ENCODE data around the gene RABGEF1.
"Not testable (repeated sequence)": the region's sequence is repeated elsewhere in the genome, so short reads cannot be mapped to it uniquely, and the experiment has no call there.

RABGEF1 gene

DNA sequence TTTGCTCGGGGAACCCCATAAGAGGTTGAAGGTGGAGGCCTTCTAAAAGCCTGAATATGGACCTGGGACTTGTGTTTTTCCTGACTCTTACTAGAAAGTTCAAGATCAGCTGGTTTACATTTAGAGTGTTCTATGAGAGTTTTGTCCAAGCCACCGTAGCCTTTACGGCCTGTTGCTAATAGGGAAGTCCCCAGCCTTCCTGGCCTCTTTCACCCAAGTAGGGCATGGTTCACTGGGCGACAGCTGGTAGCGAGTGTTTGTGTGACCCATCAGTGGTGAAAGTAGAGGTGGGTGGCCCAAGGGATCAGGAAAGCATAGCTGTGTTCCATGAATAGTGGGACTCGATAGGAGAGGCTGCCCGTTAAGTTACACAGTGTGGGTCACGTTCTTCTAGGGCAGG is 60.1 kb downstream of the RABGEF1 start:
- no peak for DNase-seq (ENCODE audit: extremely low spot score)
- no peak for TF ChIP-seq BHLHE40 (IDR thresholded peaks at IDR 0.05; ENCODE audit: borderline replicate concordance)
- no peak for TF ChIP-seq TARDBP (IDR thresholded peaks at IDR 0.05)
- no peak for TF ChIP-seq LEF1 (IDR thresholded peaks at IDR 0.05; ENCODE audit: borderline replicate concordance)
- TF ChIP-seq FOXK2 (IDR thresholded peaks at IDR 0.05): no peak
- TF ChIP-seq FOXA1 (IDR thresholded peaks at IDR 0.05): no peak
- no peak for TF ChIP-seq SUZ12 (IDR thresholded peaks at IDR 0.05)
- no peak for TF ChIP-seq NFRKB (IDR thresholded peaks at IDR 0.05)
- no peak for TF ChIP-seq FOXM1 (IDR thresholded peaks at IDR 0.05; ENCODE audit: borderline replicate concordance)
- TF ChIP-seq CTBP1 (IDR thresholded peaks at IDR 0.05; ENCODE audit: borderline replicate concordance): no peak
- no peak for TF ChIP-seq L3MBTL2 (conservative IDR thresholded peaks at IDR 0.05)
- no peak for TF ChIP-seq HDGF (IDR thresholded peaks at IDR 0.05; ENCODE audit: borderline replicate concordance)
- no peak for TF ChIP-seq ARNT (IDR thresholded peaks at IDR 0.05)
- no peak for TF ChIP-seq ZNF384 (IDR thresholded peaks at IDR 0.05)
- TF ChIP-seq PKNOX1 (IDR thresholded peaks at IDR 0.05): no peak
- TF ChIP-seq ELF4 (IDR thresholded peaks at IDR 0.05): no peak
- no peak for TF ChIP-seq SP1 (IDR thresholded peaks at IDR 0.05)
- POLR2A ChIA-PET: no interaction called here
- CTCF ChIA-PET: interaction anchor here (0.7 kb wide), 1 partner anchor 241 kb away, joined by 4 read pairs; no protein-coding TSS in a partner anchor

DNA sequence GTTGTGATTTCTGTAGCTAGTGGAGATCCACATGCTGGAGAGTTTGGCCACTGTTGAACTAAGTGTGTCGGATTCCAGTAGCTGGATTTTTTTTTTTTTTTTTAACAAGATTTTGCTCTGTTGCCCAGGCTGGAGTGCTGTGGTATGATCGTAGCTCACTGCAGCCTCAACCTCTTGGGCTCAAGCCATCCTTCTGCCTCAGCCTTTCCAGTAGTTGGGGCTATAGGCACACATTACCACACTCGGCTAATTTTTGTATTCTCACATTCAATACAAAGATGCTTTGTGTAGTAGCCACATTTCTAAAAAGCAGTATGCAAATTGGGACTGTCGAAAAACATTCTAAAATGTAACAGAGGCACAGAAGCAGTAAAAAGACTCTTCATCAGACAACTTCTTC is 63.5 kb downstream of the RABGEF1 start:
- TF ChIP-seq ARNT (IDR thresholded peaks at IDR 0.05): no peak
- TF ChIP-seq HDGF (IDR thresholded peaks at IDR 0.05; ENCODE audit: borderline replicate concordance): no peak
- TF ChIP-seq ZNF384 (IDR thresholded peaks at IDR 0.05): no peak
- no peak for TF ChIP-seq FOXM1 (IDR thresholded peaks at IDR 0.05; ENCODE audit: borderline replicate concordance)
- no peak for TF ChIP-seq PKNOX1 (IDR thresholded peaks at IDR 0.05)
- TF ChIP-seq TARDBP (IDR thresholded peaks at IDR 0.05): no peak
- TF ChIP-seq NFRKB (IDR thresholded peaks at IDR 0.05): no peak
- TF ChIP-seq SUZ12 (IDR thresholded peaks at IDR 0.05): no peak
- TF ChIP-seq L3MBTL2 (conservative IDR thresholded peaks at IDR 0.05): no peak
- no peak for TF ChIP-seq FOXA1 (IDR thresholded peaks at IDR 0.05)
- POLR2A ChIA-PET: no interaction called here
- CTCF ChIA-PET: no interaction called here
- no peak for DNase-seq (ENCODE audit: extremely low spot score)

- POLR2A ChIA-PET: no interaction called here
- CTCF ChIA-PET: no interaction called here
- TF ChIP-seq NFRKB (IDR thresholded peaks at IDR 0.05) (no peak), PKNOX1 (IDR thresholded peaks at IDR 0.05) (no peak), ARNT (IDR thresholded peaks at IDR 0.05) (no peak), SP1 (IDR thresholded peaks at IDR 0.05) (no peak), ZNF384 (IDR thresholded peaks at IDR 0.05) (no peak), CTBP1 (IDR thresholded peaks at IDR 0.05; ENCODE audit: borderline replicate concordance) (no peak)
- DNase-seq (ENCODE audit: extremely low spot score): no peak
Observed at GRCh38 chr7:66807736-66808135, 67.2 kb downstream of the RABGEF1 start.

DNA sequence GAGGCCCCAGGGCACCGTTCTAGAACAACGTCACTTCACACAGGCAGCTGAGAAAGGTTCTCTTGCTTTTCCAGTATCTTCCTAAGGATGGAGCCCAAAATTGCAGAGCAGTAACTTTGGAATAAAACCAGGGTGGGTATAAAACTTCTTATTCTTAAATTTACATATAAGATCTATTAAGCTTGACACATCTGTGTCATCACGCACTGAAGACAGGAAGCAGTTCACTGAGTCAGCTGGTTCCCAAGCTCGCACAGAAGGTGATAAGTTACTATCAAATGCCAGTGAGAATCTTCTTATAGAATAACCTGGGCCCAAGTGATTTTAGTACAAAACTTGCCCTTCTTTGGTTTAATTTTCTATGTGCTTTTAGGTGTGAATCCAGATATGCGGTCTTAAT is 70.2 kb downstream of the RABGEF1 start:
- ChIA-PET POLR2A (interaction anchor here (2.6 kb wide), 1 partner anchor 34 kb away, joined by 11 read pairs; no protein-coding TSS in a partner anchor), CTCF (no interaction called here)
- TF ChIP-seq HDGF (IDR thresholded peaks at IDR 0.05; ENCODE audit: borderline replicate concordance) (no peak), FOXA1 (IDR thresholded peaks at IDR 0.05) (no peak), PKNOX1 (IDR thresholded peaks at IDR 0.05) (no peak), LEF1 (IDR thresholded peaks at IDR 0.05; ENCODE audit: borderline replicate concordance) (no peak), BHLHE40 (IDR thresholded peaks at IDR 0.05; ENCODE audit: borderline replicate concordance) (no peak), TARDBP (IDR thresholded peaks at IDR 0.05) (no peak), ARNT (IDR thresholded peaks at IDR 0.05) (no peak), ZNF384 (IDR thresholded peaks at IDR 0.05) (no peak), NFRKB (IDR thresholded peaks at IDR 0.05) (no peak), FOXM1 (IDR thresholded peaks at IDR 0.05; ENCODE audit: borderline replicate concordance) (no peak), FOXK2 (IDR thresholded peaks at IDR 0.05) (no peak), SP1 (IDR thresholded peaks at IDR 0.05) (no peak), SUZ12 (IDR thresholded peaks at IDR 0.05) (no peak)
- no peak for DNase-seq (ENCODE audit: extremely low spot score)

- POLR2A ChIA-PET; CTCF ChIA-PET; DNase-seq (ENCODE audit: extremely low spot score): not testable (repeated sequence)
Observed at GRCh38 chr7:66815186-66815875, 74.8 kb downstream of the RABGEF1 start.

DNA sequence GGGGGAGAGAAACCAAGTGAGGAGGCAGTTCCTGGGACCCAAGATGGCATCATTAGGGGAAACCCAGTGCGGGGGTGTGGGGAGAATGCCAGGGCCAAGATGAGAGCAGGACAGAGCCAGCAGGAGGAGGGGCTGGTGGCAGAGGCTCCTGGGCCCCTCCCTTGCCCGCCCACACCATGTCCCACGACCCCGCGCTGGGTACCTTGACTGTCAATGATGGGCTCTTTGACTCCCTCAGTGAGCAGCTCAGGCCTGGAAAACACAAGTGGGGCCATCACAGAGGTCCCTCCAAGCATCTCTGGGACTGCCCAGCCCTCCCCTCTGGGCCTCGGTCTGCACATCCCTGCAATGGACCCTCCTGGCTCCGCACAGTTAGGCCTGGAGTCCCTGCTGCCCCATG is 75.4 kb downstream of the RABGEF1 start:
- TF ChIP-seq SP1 (IDR thresholded peaks at IDR 0.05): no peak
- TF ChIP-seq FOXM1 (IDR thresholded peaks at IDR 0.05; ENCODE audit: borderline replicate concordance): no peak
- no peak for TF ChIP-seq TARDBP (IDR thresholded peaks at IDR 0.05)
- no peak for TF ChIP-seq ZNF384 (IDR thresholded peaks at IDR 0.05)
- no peak for TF ChIP-seq FOXK2 (IDR thresholded peaks at IDR 0.05)
- TF ChIP-seq ARNT (IDR thresholded peaks at IDR 0.05): no peak
- no peak for TF ChIP-seq SUZ12 (IDR thresholded peaks at IDR 0.05)
- no peak for TF ChIP-seq HDGF (IDR thresholded peaks at IDR 0.05; ENCODE audit: borderline replicate concordance)
- TF ChIP-seq NFRKB (IDR thresholded peaks at IDR 0.05): no peak
- no peak for TF ChIP-seq ELF4 (IDR thresholded peaks at IDR 0.05)
- TF ChIP-seq LEF1 (IDR thresholded peaks at IDR 0.05; ENCODE audit: borderline replicate concordance): no peak
- no peak for TF ChIP-seq BHLHE40 (IDR thresholded peaks at IDR 0.05; ENCODE audit: borderline replicate concordance)
- no peak for TF ChIP-seq CTBP1 (IDR thresholded peaks at IDR 0.05; ENCODE audit: borderline replicate concordance)
- no peak for TF ChIP-seq FOXA1 (IDR thresholded peaks at IDR 0.05)
- TF ChIP-seq PKNOX1 (IDR thresholded peaks at IDR 0.05): no peak
- TF ChIP-seq L3MBTL2 (conservative IDR thresholded peaks at IDR 0.05): no peak
- no peak for DNase-seq (ENCODE audit: extremely low spot score)
- CTCF ChIA-PET: no interaction called here
- POLR2A ChIA-PET: no interaction called here

DNA sequence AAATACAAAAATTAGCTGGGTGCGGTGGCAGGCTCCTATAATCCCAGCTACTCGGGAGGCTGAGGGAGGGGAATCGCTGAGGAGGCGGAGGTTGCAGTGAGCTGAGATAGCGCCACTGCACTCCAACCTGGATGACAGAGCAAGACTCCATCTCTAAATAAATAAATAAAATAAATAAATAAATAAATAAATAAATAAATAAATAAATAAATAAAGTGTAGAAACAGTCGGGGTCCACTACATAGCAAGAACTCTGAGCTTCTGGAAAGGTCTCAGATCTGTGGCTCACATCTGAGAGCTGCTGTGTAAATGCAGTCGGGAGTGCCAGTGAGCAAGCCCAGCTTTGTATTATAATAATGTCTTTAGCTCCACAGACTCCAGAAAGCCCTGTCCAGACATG is 76.1 kb downstream of the RABGEF1 start:
- DNase-seq (ENCODE audit: extremely low spot score); POLR2A ChIA-PET: not testable (repeated sequence)
- CTCF ChIA-PET: interaction anchor here (0.5 kb wide), 1 partner anchor 89 kb away, joined by 3 read pairs; no protein-coding TSS in a partner anchor

DNA sequence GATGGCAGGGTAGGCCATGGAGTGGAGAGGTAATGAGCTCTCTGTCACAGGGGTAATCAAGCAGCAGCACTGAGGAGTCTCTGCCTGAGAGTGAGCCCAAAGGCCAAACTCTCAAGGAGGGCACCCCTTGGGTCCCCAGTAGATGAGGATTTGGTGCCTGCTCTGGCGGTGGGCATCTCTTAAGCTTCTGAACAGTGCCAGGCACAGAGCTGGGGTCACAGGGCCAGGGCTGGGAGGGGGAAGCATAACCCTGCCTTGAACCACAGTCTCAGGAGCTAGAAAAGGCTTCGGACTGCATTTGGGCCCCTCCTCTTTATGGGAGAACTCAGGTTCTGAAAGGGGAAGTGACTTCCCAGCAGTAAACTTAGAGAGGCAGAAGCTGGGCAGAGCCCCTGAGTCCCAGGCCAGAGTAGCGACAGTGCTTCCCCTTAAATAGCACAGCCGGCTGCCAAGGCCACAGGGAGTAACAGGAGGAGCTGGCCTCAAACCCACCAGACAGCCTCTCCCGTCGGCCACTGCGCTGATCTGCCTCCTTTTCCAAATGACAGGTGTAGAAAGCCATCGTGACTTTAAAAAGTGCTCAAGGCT is 76.8 kb downstream of the RABGEF1 start:
- DNase-seq (ENCODE audit: extremely low spot score); POLR2A ChIA-PET: not testable (repeated sequence)
- CTCF ChIA-PET: interaction anchor here (0.5 kb wide), 1 partner anchor 136 kb away, joined by 5 read pairs; no protein-coding TSS in a partner anchor

GRCh38 chr7:66817956-66818355 is 77.4 kb downstream of the RABGEF1 start:
- DNase-seq (ENCODE audit: extremely low spot score); POLR2A ChIA-PET; CTCF ChIA-PET: not testable (repeated sequence)

Measured in HEK293T (cell line).